ENCODE data around the gene LTBP1.

DNA sequence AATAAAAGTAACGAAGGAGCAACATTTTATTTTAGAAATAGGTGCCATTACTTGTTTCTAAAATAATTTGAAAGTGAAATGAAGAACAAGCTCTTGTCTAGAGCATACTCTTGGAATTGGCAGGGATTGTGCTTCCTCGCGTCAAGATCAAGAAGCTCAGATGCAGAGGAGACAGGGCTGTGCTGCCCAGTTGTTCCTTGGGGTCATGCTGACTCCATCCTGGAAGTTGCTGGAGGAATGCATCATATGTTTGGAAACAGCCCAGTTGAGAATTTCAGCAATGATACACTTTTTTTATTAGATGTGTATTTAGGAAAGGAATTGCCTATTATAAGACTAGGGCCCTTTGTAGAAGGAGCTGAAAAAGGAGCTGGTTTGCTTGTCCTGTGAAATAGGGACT lies 17.2 kb downstream of the LTBP1 start:
- TF ChIP-seq EZH2 (IDR thresholded peaks at IDR 0.05; ENCODE audit: insufficient read depth, low read length), result no peak
- TF ChIP-seq, protein P1, sequence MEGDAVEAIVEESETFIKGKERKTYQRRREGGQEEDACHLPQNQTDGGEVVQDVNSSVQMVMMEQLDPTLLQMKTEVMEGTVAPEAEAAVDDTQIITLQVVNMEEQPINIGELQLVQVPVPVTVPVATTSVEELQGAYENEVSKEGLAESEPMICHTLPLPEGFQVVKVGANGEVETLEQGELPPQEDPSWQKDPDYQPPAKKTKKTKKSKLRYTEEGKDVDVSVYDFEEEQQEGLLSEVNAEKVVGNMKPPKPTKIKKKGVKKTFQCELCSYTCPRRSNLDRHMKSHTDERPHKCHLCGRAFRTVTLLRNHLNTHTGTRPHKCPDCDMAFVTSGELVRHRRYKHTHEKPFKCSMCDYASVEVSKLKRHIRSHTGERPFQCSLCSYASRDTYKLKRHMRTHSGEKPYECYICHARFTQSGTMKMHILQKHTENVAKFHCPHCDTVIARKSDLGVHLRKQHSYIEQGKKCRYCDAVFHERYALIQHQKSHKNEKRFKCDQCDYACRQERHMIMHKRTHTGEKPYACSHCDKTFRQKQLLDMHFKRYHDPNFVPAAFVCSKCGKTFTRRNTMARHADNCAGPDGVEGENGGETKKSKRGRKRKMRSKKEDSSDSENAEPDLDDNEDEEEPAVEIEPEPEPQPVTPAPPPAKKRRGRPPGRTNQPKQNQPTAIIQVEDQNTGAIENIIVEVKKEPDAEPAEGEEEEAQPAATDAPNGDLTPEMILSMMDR (IDR thresholded peaks at IDR 0.05; ENCODE audit: insufficient read depth, low read depth, low read length), result no peak

Measured in astrocyte (in vitro differentiated cells and primary cell).